Measurements from ENCODE around the gene SPC24.
"Not testable (repeated sequence)": the region's sequence is repeated elsewhere in the genome, so short reads cannot be mapped to it uniquely, and the experiment has no call there.

The SPC24 gene

DNA sequence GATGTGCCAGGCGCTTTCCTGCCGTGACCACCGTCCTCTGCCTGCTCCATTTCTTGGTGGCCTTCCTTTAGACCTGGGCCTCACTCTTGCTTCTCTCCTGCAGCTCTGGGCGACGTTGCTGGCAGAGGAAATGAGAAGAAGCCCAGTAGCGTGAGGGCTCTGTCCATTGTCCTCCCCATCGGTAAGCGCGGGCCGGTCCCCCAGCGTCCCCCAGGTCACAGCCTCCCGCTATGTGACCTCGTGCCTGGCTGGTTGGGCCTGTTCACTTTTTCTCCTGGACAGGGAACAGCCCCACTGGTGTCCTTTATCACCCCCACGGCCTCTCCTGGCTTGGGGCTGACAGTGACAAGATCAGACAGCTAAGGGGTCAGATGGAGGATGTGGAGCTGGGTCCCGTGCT, 27.7 kb downstream of the SPC24 start:
- H3K27ac ChIP-seq (ENCODE audit: low read depth, low read length), result no peak overlapping the region
- H3K4me2 ChIP-seq (ENCODE audit: low read length), result no peak overlapping the region
- DNase-seq, result no peak
- H4K91ac ChIP-seq (ENCODE audit: low read depth, low read length), result no peak overlapping the region
- H2AK5ac ChIP-seq (ENCODE audit: low read length), result no peak overlapping the region
- no peak overlapping the region for H3K14ac ChIP-seq (ENCODE audit: low read length)
- H3K9me3 ChIP-seq (ENCODE audit: insufficient read depth, low read depth, low read length), result peaks cover 6% of the 10 kb centered on the region
- H2BK5ac ChIP-seq (ENCODE audit: low read depth, low read length, poor library complexity), result no peak overlapping the region
- no peaks in the 10 kb centered on the region for H3K79me2 ChIP-seq (ENCODE audit: control insufficient read depth, insufficient read depth, low read length, poor library complexity)
- no peak overlapping the region for H3K4me3 ChIP-seq (ENCODE audit: low read depth, low read length)
- peaks cover 89 to 93% of the 10 kb centered on the region in 2 experiments for H3K36me3 ChIP-seq (ENCODE audit: control insufficient read depth in 1 of 2, insufficient read depth in 2 of 2, low read length in 2 of 2)
- H3K4me1 ChIP-seq (ENCODE audit: control insufficient read depth in 1 of 2, insufficient read depth in 2 of 2, low read length in 2 of 2), result no peaks in the 10 kb centered on the region
- no peak overlapping the region for H3K23ac ChIP-seq (ENCODE audit: low read length)
- H4K12ac ChIP-seq (ENCODE audit: low read depth, low read length), result peak overlapping the region; percentile 1
- no peak overlapping the region for H3K4ac ChIP-seq (ENCODE audit: low read depth, low read length)
- H2BK120ac ChIP-seq (ENCODE audit: insufficient read depth, low read length, poor library complexity), result no peak overlapping the region
- H3K18ac ChIP-seq (ENCODE audit: low read length), result no peak overlapping the region
- H2BK12ac ChIP-seq (ENCODE audit: low read length), result no peak overlapping the region
- WGBS (ENCODE audit: extremely low coverage, insufficient coverage, insufficient read length), result no CpG with 5 or more reads among the region's 15 CpGs
- H3K9ac ChIP-seq (ENCODE audit: low read length), result no peak overlapping the region
- no peak overlapping the region for H2AFZ ChIP-seq (ENCODE audit: insufficient read depth, low read length, poor library complexity)
- H3K79me1 ChIP-seq (ENCODE audit: low read length), result no peaks in the 10 kb centered on the region
- H3K27me3 ChIP-seq (ENCODE audit: insufficient read depth, low read length), result no peaks in the 10 kb centered on the region
- no peak overlapping the region for H4K8ac ChIP-seq (ENCODE audit: low read depth, low read length)

DNA sequence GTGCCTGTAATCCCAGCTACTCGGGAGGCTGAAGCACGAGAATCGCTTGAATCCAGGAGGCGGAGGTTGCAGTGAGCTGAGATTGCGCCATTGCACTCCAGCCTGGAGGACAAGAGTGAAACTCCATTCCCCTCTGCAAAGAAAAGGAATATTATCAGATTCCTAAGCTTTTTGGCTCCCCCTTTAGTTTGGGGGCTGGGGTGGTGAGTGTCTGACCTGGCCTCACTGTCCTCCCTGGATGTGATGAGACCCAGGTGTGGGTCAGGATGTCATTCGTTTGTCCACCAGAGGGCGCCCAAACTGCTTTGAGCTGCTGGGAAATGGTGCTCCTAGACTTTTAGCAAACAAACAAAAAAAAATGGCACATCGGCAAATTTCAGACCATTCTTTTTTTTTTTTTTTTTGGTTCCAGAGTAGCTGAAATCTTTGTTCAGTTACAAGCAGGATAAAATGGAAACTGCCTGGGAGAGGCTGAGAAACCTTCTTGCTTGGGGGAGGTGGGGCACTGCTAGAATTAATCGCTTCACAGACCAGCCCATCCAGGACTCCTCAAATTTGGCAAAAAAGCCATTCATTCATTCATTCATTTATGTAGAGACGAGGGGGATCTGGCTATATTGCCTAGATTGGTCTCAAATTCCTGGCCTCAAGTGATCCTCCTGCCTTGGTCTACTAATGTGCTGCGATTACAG, 29.4 kb downstream of the SPC24 start:
- no CpG with 5 or more reads among the region's 11 CpGs for WGBS (ENCODE audit: extremely low coverage, insufficient coverage, insufficient read length)
- Histone ChIP-seq H3K4ac (ENCODE audit: low read depth, low read length) (no peak overlapping the region), H2BK12ac (ENCODE audit: low read length) (no peak overlapping the region), H3K4me2 (ENCODE audit: low read length) (no peak overlapping the region), H4K12ac (ENCODE audit: low read depth, low read length) (no peak overlapping the region), H2BK5ac (ENCODE audit: low read depth, low read length, poor library complexity) (no peak overlapping the region), H3K9me3 (ENCODE audit: insufficient read depth, low read depth, low read length) (peaks cover 4% of the 10 kb centered on the region), H2AFZ (ENCODE audit: insufficient read depth, low read length, poor library complexity) (no peak overlapping the region), H3K79me1 (ENCODE audit: low read length) (no peaks in the 10 kb centered on the region), H2BK120ac (ENCODE audit: insufficient read depth, low read length, poor library complexity) (no peak overlapping the region), H3K4me3 (ENCODE audit: low read depth, low read length) (no peak overlapping the region), H4K91ac (ENCODE audit: low read depth, low read length) (no peak overlapping the region), H3K36me3 (ENCODE audit: control insufficient read depth in 1 of 2, insufficient read depth in 2 of 2, low read length in 2 of 2) (peaks cover 86 to 90% of the 10 kb centered on the region in 2 experiments), H3K79me2 (ENCODE audit: control insufficient read depth, insufficient read depth, low read length, poor library complexity) (no peaks in the 10 kb centered on the region), H4K8ac (ENCODE audit: low read depth, low read length) (no peak overlapping the region), H3K27ac (ENCODE audit: low read depth, low read length) (no peak overlapping the region), H2AK5ac (ENCODE audit: low read length) (no peak overlapping the region), H3K9ac (ENCODE audit: low read length) (no peak overlapping the region), H3K14ac (ENCODE audit: low read length) (no peak overlapping the region), H3K27me3 (ENCODE audit: insufficient read depth, low read length) (no peaks in the 10 kb centered on the region), H3K18ac (ENCODE audit: low read length) (no peak overlapping the region), H3K23ac (ENCODE audit: low read length) (no peak overlapping the region), H3K4me1 (ENCODE audit: control insufficient read depth in 1 of 2, insufficient read depth in 2 of 2, low read length in 2 of 2) (no peaks in the 10 kb centered on the region)
- DNase-seq, result peak; percentile 85 to 91

GRCh38 chr19:11124157-11124556, 31.4 kb downstream of the SPC24 start:
- not testable (repeated sequence) for H2BK12ac ChIP-seq (ENCODE audit: low read length); H3K27me3 ChIP-seq (ENCODE audit: insufficient read depth, low read length); H3K79me1 ChIP-seq (ENCODE audit: low read length); H2BK5ac ChIP-seq (ENCODE audit: low read depth, low read length, poor library complexity); H3K27ac ChIP-seq (ENCODE audit: low read depth, low read length); H3K4ac ChIP-seq (ENCODE audit: low read depth, low read length); H2AFZ ChIP-seq (ENCODE audit: insufficient read depth, low read length, poor library complexity); H3K79me2 ChIP-seq (ENCODE audit: control insufficient read depth, insufficient read depth, low read length, poor library complexity); H4K91ac ChIP-seq (ENCODE audit: low read depth, low read length); H2BK120ac ChIP-seq (ENCODE audit: insufficient read depth, low read length, poor library complexity); H3K4me2 ChIP-seq (ENCODE audit: low read length); H2AK5ac ChIP-seq (ENCODE audit: low read length); H3K4me1 ChIP-seq (ENCODE audit: control insufficient read depth in 1 of 2, insufficient read depth in 2 of 2, low read length in 2 of 2); H3K9ac ChIP-seq (ENCODE audit: low read length); H4K8ac ChIP-seq (ENCODE audit: low read depth, low read length); H3K14ac ChIP-seq (ENCODE audit: low read length); H3K23ac ChIP-seq (ENCODE audit: low read length); H3K18ac ChIP-seq (ENCODE audit: low read length); H3K9me3 ChIP-seq (ENCODE audit: insufficient read depth, low read depth, low read length); DNase-seq; H3K4me3 ChIP-seq (ENCODE audit: low read depth, low read length); H4K12ac ChIP-seq (ENCODE audit: low read depth, low read length)
- peaks cover 87 to 90% of the 10 kb centered on the region in 2 experiments for H3K36me3 ChIP-seq (ENCODE audit: control insufficient read depth in 1 of 2, insufficient read depth in 2 of 2, low read length in 2 of 2)
- no CpG with 5 or more reads among the region's 4 CpGs for WGBS (ENCODE audit: extremely low coverage, insufficient coverage, insufficient read length)

DNA sequence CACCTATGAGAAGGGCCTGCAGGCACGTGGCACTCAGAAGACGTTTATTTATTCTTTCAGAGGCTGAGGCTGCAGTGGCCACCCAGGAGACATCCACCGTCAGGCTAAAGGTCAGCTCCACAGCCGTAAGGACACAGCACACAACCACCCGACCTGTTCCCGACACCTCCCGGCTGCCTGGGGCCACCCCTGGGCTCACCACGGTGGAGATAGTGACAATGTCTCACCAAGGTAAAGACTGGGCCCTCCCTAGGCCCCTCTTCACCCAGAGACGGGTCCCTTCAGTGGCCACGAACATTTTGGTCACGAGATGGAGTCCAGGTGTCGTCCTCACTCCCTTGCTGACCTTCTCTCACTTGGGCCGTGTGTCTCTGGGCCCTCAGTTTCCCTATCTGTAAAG, 32.5 kb downstream of the SPC24 start:
- Histone ChIP-seq H3K4me3 (ENCODE audit: low read depth, low read length) (no peak overlapping the region), H3K9me3 (ENCODE audit: insufficient read depth, low read depth, low read length) (peaks cover 8% of the 10 kb centered on the region), H2BK5ac (ENCODE audit: low read depth, low read length, poor library complexity) (no peak overlapping the region), H2AFZ (ENCODE audit: insufficient read depth, low read length, poor library complexity) (no peak overlapping the region), H2BK120ac (ENCODE audit: insufficient read depth, low read length, poor library complexity) (no peak overlapping the region), H4K8ac (ENCODE audit: low read depth, low read length) (no peak overlapping the region), H3K14ac (ENCODE audit: low read length) (no peak overlapping the region), H3K18ac (ENCODE audit: low read length) (no peak overlapping the region), H3K27me3 (ENCODE audit: insufficient read depth, low read length) (no peaks in the 10 kb centered on the region), H4K12ac (ENCODE audit: low read depth, low read length) (no peak overlapping the region), H3K36me3 (ENCODE audit: control insufficient read depth in 1 of 2, insufficient read depth in 2 of 2, low read length in 2 of 2) (peaks cover 86 to 88% of the 10 kb centered on the region in 2 experiments), H3K79me1 (ENCODE audit: low read length) (no peaks in the 10 kb centered on the region), H3K4ac (ENCODE audit: low read depth, low read length) (no peak overlapping the region), H3K4me1 (ENCODE audit: control insufficient read depth in 1 of 2, insufficient read depth in 2 of 2, low read length in 2 of 2) (no peaks in the 10 kb centered on the region), H2BK12ac (ENCODE audit: low read length) (no peak overlapping the region), H2AK5ac (ENCODE audit: low read length) (no peak overlapping the region), H3K23ac (ENCODE audit: low read length) (no peak overlapping the region), H3K4me2 (ENCODE audit: low read length) (no peak overlapping the region), H3K9ac (ENCODE audit: low read length) (no peak overlapping the region), H4K91ac (ENCODE audit: low read depth, low read length) (no peak overlapping the region), H3K27ac (ENCODE audit: low read depth, low read length) (no peak overlapping the region), H3K79me2 (ENCODE audit: control insufficient read depth, insufficient read depth, low read length, poor library complexity) (no peaks in the 10 kb centered on the region)
- WGBS (ENCODE audit: extremely low coverage, insufficient coverage, insufficient read length), result no CpG with 5 or more reads among the region's 13 CpGs
- no peak for DNase-seq
